Liver (tissue), 9 donors: ENCODE results near the gene CCT5. TPM values are rescaled to one million over a fixed set of nuclear protein-coding genes. Genes with fewer than 3 reads are reported as not detected.
A peak's percentile ranks its signal among the peaks of the same experiment; 100 is the strongest.

Source experiments
- DNase-seq: peaks from one replicate; pipeline ENCODE4 v3.0.0-alpha.2; 2017; ENCODE audit warnings: low spot score
- H3K27ac ChIP-seq, 2 donors: one replicate each; pipeline ENCODE4 v1.7.0; 2013; ENCODE audit warnings: inconsistent platforms in 2 of 2, low read length in 2 of 2, control low read depth in 1 of 2, low read depth in 1 of 2, mild to moderate bottlenecking in 1 of 2
- H3K27me3 ChIP-seq, 4 donors: one replicate each; pipeline versions ENCODE4 v1.6.1 to v1.7.0; 2013; ENCODE audit warnings: low read length in 3 of 4, inconsistent platforms in 1 of 4, mild to moderate bottlenecking in 1 of 4, moderate library complexity in 1 of 4; ENCODE audit not compliant: control insufficient read depth in 4 of 4, insufficient read depth in 4 of 4
- H3K36me3 ChIP-seq, 4 donors: one replicate each; pipeline versions ENCODE4 v1.6.1 to v1.7.0; 2013; ENCODE audit warnings: low read length in 3 of 4, mild to moderate bottlenecking in 3 of 4, low read depth in 1 of 4, moderate library complexity in 1 of 4; ENCODE audit not compliant: control insufficient read depth in 4 of 4, insufficient read depth in 3 of 4
- H3K4me1 ChIP-seq, 4 donors: one replicate each; pipeline versions ENCODE4 v1.6.1 to v1.7.0; 2013; ENCODE audit warnings: low read length in 3 of 4, mild to moderate bottlenecking in 3 of 4, moderate library complexity in 1 of 4; ENCODE audit not compliant: control insufficient read depth in 4 of 4, insufficient read depth in 4 of 4
- H3K4me3 ChIP-seq, 3 donors: one replicate each; pipeline versions ENCODE4 v1.6.1 to v1.7.0; 2013; ENCODE audit warnings: low read length in 3 of 3, control low read depth in 1 of 3, low read depth in 1 of 3, mild to moderate bottlenecking in 1 of 3
- H3K9ac ChIP-seq, 2 donors: one replicate each; pipeline ENCODE4 v1.7.0; 2013; ENCODE audit warnings: low read length in 2 of 2, mild to moderate bottlenecking in 2 of 2, moderate library complexity in 2 of 2, control low read depth in 1 of 2, low read depth in 1 of 2
- H3K9me3 ChIP-seq, 4 donors: one replicate each; pipeline versions ENCODE4 v1.6.1 to v1.7.0; 2013; ENCODE audit warnings: low read length in 3 of 4; ENCODE audit not compliant: control insufficient read depth in 4 of 4
- CTCF ChIP-seq: fragments of 150-350 bp; IDR thresholded peaks from 2 replicates; pipeline ENCODE4 v1.5.1; 2017; ENCODE audit warnings: improper control_type of control experiment, low read depth, low read length; ENCODE audit not compliant: missing input control
- EGR1 ChIP-seq, 2 donors: IDR thresholded peaks; 2 replicates each; pipeline ENCODE4 v1.6.1; 2016 to 2018; ENCODE audit warnings: antibody characterized with exemption in 2 of 2, low read depth in 2 of 2
- FOXA1 ChIP-seq: IDR thresholded peaks from 2 replicates; pipeline ENCODE4 v1.6.1; 2016; ENCODE audit warnings: antibody characterized with exemption
- GABPA ChIP-seq, 2 donors: IDR thresholded peaks in 1 of 2; conservative IDR thresholded peaks in 1 of 2; 2 replicates each; pipeline ENCODE4 v1.6.1; 2016; ENCODE audit warnings: antibody characterized with exemption in 2 of 2, mild to moderate bottlenecking in 1 of 2, moderate library complexity in 1 of 2
- HNF4A ChIP-seq, 2 donors: conservative IDR thresholded peaks; 2 replicates each; pipeline ENCODE4 v1.6.1; 2016; ENCODE audit warnings: antibody characterized with exemption in 2 of 2, mild to moderate bottlenecking in 2 of 2
- HNF4G ChIP-seq: IDR thresholded peaks from 2 replicates; pipeline ENCODE4 v1.6.1; 2016; ENCODE audit warnings: antibody characterized with exemption
- JUND ChIP-seq, 2 donors: IDR thresholded peaks; 2 replicates each; pipeline ENCODE4 v1.6.1; 2016; ENCODE audit warnings: antibody characterized with exemption in 2 of 2
- MAX ChIP-seq: IDR thresholded peaks from 2 replicates; pipeline ENCODE4 v1.6.1; 2016; ENCODE audit warnings: antibody characterized with exemption
- NR2F2 ChIP-seq: IDR thresholded peaks from 2 replicates; pipeline ENCODE4 v1.6.1; 2016; ENCODE audit warnings: antibody characterized with exemption
- RAD21 ChIP-seq, 2 donors: IDR thresholded peaks; 2 replicates each; pipeline ENCODE4 v1.6.1; 2016; ENCODE audit warnings: antibody characterized with exemption in 2 of 2, mild to moderate bottlenecking in 2 of 2
- REST ChIP-seq: IDR thresholded peaks from 2 replicates; pipeline ENCODE4 v1.6.1; 2016; ENCODE audit warnings: antibody characterized with exemption, mild to moderate bottlenecking
- RXRA ChIP-seq, 2 donors: IDR thresholded peaks; 2 replicates each; pipeline ENCODE4 v1.6.1; 2017 to 2018; ENCODE audit warnings: antibody characterized with exemption in 2 of 2, mild to moderate bottlenecking in 1 of 2
- SP1 ChIP-seq: IDR thresholded peaks from 2 replicates; pipeline ENCODE4 v1.6.1; 2018; ENCODE audit warnings: antibody characterized with exemption, mild to moderate bottlenecking
- YY1 ChIP-seq: IDR thresholded peaks from 2 replicates; pipeline ENCODE4 v1.6.1; 2016; ENCODE audit warnings: antibody characterized with exemption, mild to moderate bottlenecking
- ZBTB33 ChIP-seq: IDR thresholded peaks from 2 replicates; pipeline ENCODE4 v1.6.1; 2016; ENCODE audit warnings: antibody characterized with exemption
- WGBS: extraction: QIAGEN DNeasy Blood & Tissue Kit; methylation state at CpG from one replicate; pipeline ENCODE4 v1.1.7; 2013; 5-methylcytosine and 5-hydroxymethylcytosine counted together
- polyA plus RNA-seq, 2 donors: library from polyadenylated mRNA; stranded (reverse) in 1 of 2; unstranded in 1 of 2; fragments of 200-250 nt in 1 of 2; fragments of >200 nt in 1 of 2; fragmentation: Nextera tagmentation in 1 of 2; extraction: Ambion mirVana in 1 of 2; gene quantifications; one replicate each; pipeline versions ENCODE4 v1.2.1 to v1.2.3, GENCODE V29; 2013 to 2015
- total RNA-seq, 2 donors: library from RNA; depleted of rRNA; stranded (reverse); fragments of >200 nt; gene quantifications; one replicate each; pipeline ENCODE4 v1.2.3, GENCODE V29; 2014
- donor health status: healthy.
- donor health status: healthy.
- donor health status: healthy.
- donor health status: healthy.
- donor health status: healthy.

Gene CCT5
- total and polyA plus RNA-seq, 4 donors: 68.4 to 157 (median 105) TPM

GRCh38 chr5:10301842-10302610 is 51.9 kb downstream of the CCT5 start (continued):
- TF ChIP-seq ZBTB33: no peak
- TF ChIP-seq RXRA (IDR thresholded peaks at IDR 0.05): peak; percentile 69 to 84
- TF ChIP-seq YY1: peak; percentile 81
- TF ChIP-seq GABPA (IDR thresholded peaks at IDR 0.05 in 1 of 2, conservative IDR thresholded peaks at IDR 0.05 in 1 of 2): peak in 1 of 2 donors; percentile 22
- TF ChIP-seq HNF4A (conservative IDR thresholded peaks at IDR 0.05): peak; percentile 94 to 95
- TF ChIP-seq FOXA1: no peak
- TF ChIP-seq SP1: peak; percentile 94

- peak overlapping the region; percentile 89 to 90 for H3K27ac ChIP-seq
- TF ChIP-seq ZBTB33 (no peak), REST (no peak), HNF4G (no peak), MAX (no peak), RXRA (IDR thresholded peaks at IDR 0.05) (no peak), SP1 (no peak), NR2F2 (no peak), YY1 (no peak), JUND (IDR thresholded peaks at IDR 0.05) (no peak), CTCF (no peak), EGR1 (IDR thresholded peaks at IDR 0.05; ENCODE audit: low read depth in 2 of 2) (no peak), FOXA1 (no peak), RAD21 (IDR thresholded peaks at IDR 0.05) (no peak)
- peaks cover 4 to 56% (median 48%) of the 10 kb centered on the region in 4 donors for H3K4me1 ChIP-seq
- WGBS: 44% methylated on average over 2 of the region's 2 CpGs
- no peaks in the 10 kb centered on the region for H3K27me3 ChIP-seq
- H3K4me3 ChIP-seq: no peak overlapping the region
- DNase-seq: no peak
- H3K36me3 ChIP-seq: peaks cover 0 to 2% (median 0%) of the 10 kb centered on the region in 4 donors
- H3K9ac ChIP-seq: peak overlapping the region; percentile 33 to 45
- H3K9me3 ChIP-seq: no peaks in the 10 kb centered on the region
These were observed 53.1 kb downstream of the CCT5 start for GRCh38 chr5:10303201-10303600.
